Neural crest cell (in vitro differentiated cells): ENCODE results near the gene SLFN5. TPM values are rescaled to one million over a fixed set of nuclear protein-coding genes. Genes with fewer than 3 reads are reported as not detected.
"Not testable (repeated sequence)": the region's sequence is repeated elsewhere in the genome, so short reads cannot be mapped to it uniquely, and the experiment has no call there.

Experiments used
- DNase-seq: peaks from one replicate; pipeline ENCODE4 v3.0.0; 2021; ENCODE audit warnings: low read depth, mixed read lengths, low spot score
- H3K27ac Mint-ChIP-seq: one replicate; pipeline ENCODE4 v1.8.0; 2021; ENCODE audit warnings: mild to moderate bottlenecking, mixed read lengths; ENCODE audit not compliant: unreplicated experiment
- H3K27me3 Mint-ChIP-seq: 2 replicates; pipeline ENCODE4 v1.8.0; 2021; ENCODE audit warnings: low read depth, mild to moderate bottlenecking, mixed read lengths
- H3K36me3 Mint-ChIP-seq: 2 replicates; pipeline ENCODE4 v1.8.0; 2021; ENCODE audit warnings: low read depth, mild to moderate bottlenecking, mixed read lengths
- H3K4me1 Mint-ChIP-seq: 2 replicates; pipeline ENCODE4 v1.8.0; 2021; ENCODE audit warnings: mixed read lengths
- H3K4me3 Mint-ChIP-seq: one replicate; pipeline ENCODE4 v1.8.0; 2021; ENCODE audit warnings: mild to moderate bottlenecking, mixed read lengths
- H3K9me3 Mint-ChIP-seq: 2 replicates; pipeline ENCODE4 v1.8.0; 2021; ENCODE audit warnings: mixed read lengths
- total RNA-seq: library from RNA; stranded (reverse); gene quantifications from 2 replicates; pipeline ENCODE4 v1.2.1, GENCODE V29; 2021
- TF ChIP-seq, protein P1 (sequence below): fragments of 200-600 bp; sonication (generic); conservative IDR thresholded peaks from 2 replicates; pipeline ENCODE4 v1.5.0; 2021; ENCODE audit warnings: antibody characterized with exemption, mild to moderate bottlenecking

SLFN5 gene
- total RNA-seq, 1 donor from 2014 or later, result 8.7 TPM

DNA sequence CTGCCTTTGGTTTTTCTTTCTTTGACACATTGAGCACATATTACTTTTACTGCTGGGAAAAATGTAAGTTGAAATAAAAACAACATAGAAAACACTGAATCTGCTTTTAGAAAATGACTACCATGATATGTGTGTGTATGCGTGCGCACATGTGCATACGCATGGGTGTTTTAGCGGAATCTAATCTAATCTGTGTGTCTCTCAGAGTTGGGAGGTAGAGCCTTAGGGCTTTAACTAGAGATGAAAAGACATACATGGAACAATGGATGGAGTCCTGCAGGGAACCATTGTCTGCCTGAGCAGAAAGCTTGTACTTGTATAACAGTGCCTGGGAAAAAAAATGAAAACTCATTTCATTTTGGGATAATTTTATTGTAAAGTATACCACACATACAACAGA, 12.4 kb downstream of the SLFN5 start:
- TF ChIP-seq, protein P1, sequence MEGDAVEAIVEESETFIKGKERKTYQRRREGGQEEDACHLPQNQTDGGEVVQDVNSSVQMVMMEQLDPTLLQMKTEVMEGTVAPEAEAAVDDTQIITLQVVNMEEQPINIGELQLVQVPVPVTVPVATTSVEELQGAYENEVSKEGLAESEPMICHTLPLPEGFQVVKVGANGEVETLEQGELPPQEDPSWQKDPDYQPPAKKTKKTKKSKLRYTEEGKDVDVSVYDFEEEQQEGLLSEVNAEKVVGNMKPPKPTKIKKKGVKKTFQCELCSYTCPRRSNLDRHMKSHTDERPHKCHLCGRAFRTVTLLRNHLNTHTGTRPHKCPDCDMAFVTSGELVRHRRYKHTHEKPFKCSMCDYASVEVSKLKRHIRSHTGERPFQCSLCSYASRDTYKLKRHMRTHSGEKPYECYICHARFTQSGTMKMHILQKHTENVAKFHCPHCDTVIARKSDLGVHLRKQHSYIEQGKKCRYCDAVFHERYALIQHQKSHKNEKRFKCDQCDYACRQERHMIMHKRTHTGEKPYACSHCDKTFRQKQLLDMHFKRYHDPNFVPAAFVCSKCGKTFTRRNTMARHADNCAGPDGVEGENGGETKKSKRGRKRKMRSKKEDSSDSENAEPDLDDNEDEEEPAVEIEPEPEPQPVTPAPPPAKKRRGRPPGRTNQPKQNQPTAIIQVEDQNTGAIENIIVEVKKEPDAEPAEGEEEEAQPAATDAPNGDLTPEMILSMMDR, result no peak
- no peak for DNase-seq
- Mint-ChIP-seq H3K36me3 (peaks cover 2% of the 10 kb centered on the region), H3K27ac (no peak overlapping the region), H3K4me1 (peaks cover 9% of the 10 kb centered on the region), H3K4me3 (no peak overlapping the region), H3K27me3 (no peaks in the 10 kb centered on the region), H3K9me3 (no peaks in the 10 kb centered on the region)

DNA sequence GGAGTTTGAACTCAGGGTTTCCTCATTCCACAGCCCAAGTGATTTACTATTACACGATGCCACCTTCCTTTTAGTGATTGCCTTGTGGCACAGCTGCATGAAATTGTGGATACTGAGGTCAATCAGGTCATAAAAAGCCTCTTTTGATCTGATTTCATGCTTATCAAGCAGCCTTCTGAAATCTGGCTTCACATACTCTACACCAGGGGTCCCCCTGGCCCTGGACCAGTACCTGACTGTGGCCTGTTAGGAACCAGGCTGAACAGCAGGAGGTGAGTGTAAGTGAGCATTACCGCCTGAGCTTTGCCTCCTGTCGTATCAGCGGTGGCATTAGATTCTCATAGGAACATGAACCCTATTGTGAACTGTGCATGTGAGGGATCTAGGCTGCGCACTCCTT, 13.8 kb downstream of the SLFN5 start:
- no peak for DNase-seq
- H3K4me3 Mint-ChIP-seq, result no peak overlapping the region
- H3K27ac Mint-ChIP-seq, result no peak overlapping the region
- peaks cover 9% of the 10 kb centered on the region for H3K4me1 Mint-ChIP-seq
- no peaks in the 10 kb centered on the region for H3K9me3 Mint-ChIP-seq
- TF ChIP-seq, protein P1, result no peak
- no peaks in the 10 kb centered on the region for H3K27me3 Mint-ChIP-seq
- peaks cover 2% of the 10 kb centered on the region for H3K36me3 Mint-ChIP-seq

DNA sequence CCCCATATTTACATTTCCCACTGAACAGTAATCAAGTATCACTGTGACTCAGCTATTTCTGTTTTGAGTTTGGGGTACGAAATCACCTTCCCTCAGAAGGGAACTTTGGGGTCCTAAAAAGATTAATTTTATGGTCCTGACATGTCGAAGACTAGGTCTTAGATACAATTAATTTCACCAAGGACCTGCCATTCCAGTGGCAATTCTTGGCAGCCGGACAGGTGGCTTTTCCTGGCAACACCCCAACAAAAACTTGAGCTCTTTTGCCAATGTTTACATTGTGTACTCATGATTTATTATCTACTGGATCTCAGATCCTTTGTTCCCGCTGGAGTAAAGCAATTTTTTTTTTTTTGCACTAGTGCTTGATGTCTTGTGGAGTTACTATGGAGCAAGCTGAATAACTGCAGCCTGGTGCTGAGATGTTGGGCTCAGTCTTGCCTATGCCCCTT, 14.4 kb downstream of the SLFN5 start:
- peaks cover 9% of the 10 kb centered on the region for H3K4me1 Mint-ChIP-seq
- no peak overlapping the region for H3K27ac Mint-ChIP-seq
- H3K27me3 Mint-ChIP-seq, result no peaks in the 10 kb centered on the region
- TF ChIP-seq, protein P1, result no peak
- no peak for DNase-seq
- H3K9me3 Mint-ChIP-seq, result no peaks in the 10 kb centered on the region
- peaks cover 2% of the 10 kb centered on the region for H3K36me3 Mint-ChIP-seq
- no peak overlapping the region for H3K4me3 Mint-ChIP-seq

- Mint-ChIP-seq H3K9me3 (no peaks in the 10 kb centered on the region), H3K27me3 (no peaks in the 10 kb centered on the region), H3K4me3 (no peak overlapping the region), H3K36me3 (peaks cover 2% of the 10 kb centered on the region), H3K27ac (no peak overlapping the region), H3K4me1 (peaks cover 9% of the 10 kb centered on the region)
- TF ChIP-seq, protein P1, result no peak
- no peak for DNase-seq
Observed at GRCh38 chr17:35259001-35259400, 16.1 kb downstream of the SLFN5 start.

DNA sequence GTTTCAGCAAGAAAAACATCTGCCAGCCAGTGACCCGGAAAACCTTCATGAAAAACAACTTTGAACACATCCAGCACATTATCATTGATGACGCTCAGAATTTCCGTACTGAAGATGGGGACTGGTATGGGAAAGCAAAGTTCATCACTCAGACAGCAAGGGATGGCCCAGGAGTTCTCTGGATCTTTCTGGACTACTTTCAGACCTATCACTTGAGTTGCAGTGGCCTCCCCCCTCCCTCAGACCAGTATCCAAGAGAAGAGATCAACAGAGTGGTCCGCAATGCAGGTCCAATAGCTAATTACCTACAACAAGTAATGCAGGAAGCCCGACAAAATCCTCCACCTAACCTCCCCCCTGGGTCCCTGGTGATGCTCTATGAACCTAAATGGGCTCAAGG, 22.2 kb downstream of the SLFN5 start:
- no peak overlapping the region for H3K27ac Mint-ChIP-seq
- TF ChIP-seq, protein P1, result no peak
- no peaks in the 10 kb centered on the region for H3K27me3 Mint-ChIP-seq
- DNase-seq, result no peak
- H3K4me1 Mint-ChIP-seq, result no peaks in the 10 kb centered on the region
- H3K4me3 Mint-ChIP-seq, result no peak overlapping the region
- H3K36me3 Mint-ChIP-seq, result peaks cover 10% of the 10 kb centered on the region
- H3K9me3 Mint-ChIP-seq, result no peaks in the 10 kb centered on the region

GRCh38 chr17:35265566-35266141, 22.8 kb downstream of the SLFN5 start:
- Mint-ChIP-seq H3K27ac (no peak overlapping the region), H3K36me3 (peaks cover 10% of the 10 kb centered on the region), H3K9me3 (no peaks in the 10 kb centered on the region), H3K4me3 (no peak overlapping the region), H3K27me3 (no peaks in the 10 kb centered on the region), H3K4me1 (no peaks in the 10 kb centered on the region)
- TF ChIP-seq, protein P1, result no peak
- no peak for DNase-seq

DNA sequence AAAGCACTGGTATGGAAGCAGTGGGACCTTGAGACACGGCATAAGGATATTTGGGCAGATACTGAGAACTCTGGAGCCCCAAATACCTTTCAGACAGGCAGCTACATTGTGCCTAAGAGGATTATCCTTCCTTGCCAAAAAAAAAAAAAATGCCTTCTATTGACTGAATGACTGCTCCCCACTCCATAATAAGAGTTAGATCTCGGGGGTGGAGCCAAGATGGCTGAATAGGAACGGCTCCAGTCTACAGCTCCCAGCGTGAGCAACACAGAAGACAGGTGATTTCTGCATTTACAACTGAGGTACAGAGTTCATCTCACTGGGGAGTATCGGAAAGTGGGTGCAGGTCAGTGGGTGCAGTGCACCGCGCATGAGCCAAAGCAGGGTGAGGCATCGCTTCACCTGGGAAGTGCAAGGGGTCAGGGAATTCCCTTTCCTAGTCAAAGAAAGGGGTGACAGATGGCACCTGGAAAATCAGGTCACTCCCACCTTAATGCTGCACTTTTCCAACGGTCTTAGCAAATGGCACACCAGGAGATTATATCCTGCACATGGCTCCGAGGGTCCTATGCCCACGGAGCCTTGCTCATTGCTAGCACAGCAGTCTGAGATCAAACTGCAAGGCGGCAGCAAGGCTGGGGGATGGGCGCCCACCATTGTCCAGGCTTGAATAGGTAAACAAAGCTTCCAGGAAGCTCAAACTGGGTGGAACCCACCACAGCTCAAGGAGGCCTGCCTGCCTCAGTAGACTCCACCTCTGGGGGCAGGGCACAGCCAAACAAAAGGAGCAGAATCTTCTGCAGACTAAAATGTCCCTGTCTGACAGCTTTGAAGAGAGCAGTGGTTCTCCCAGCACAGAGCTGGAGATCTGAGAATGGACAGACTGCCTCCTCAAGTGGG, 31.5 kb downstream of the SLFN5 start:
- not testable (repeated sequence) for H3K4me3 Mint-ChIP-seq, H3K36me3 Mint-ChIP-seq, H3K9me3 Mint-ChIP-seq, H3K27ac Mint-ChIP-seq, DNase-seq, H3K4me1 Mint-ChIP-seq
- H3K27me3 Mint-ChIP-seq, result peaks cover 26% of the 10 kb centered on the region
